RPMI8226 (cell line): ENCODE data around the gene CLSTN2.

ENCODE experiments used
- DNase-seq: peaks from one replicate; pipeline ENCODE4 v3.0.0-alpha.2; 2015

Gene CLSTN2

DNA sequence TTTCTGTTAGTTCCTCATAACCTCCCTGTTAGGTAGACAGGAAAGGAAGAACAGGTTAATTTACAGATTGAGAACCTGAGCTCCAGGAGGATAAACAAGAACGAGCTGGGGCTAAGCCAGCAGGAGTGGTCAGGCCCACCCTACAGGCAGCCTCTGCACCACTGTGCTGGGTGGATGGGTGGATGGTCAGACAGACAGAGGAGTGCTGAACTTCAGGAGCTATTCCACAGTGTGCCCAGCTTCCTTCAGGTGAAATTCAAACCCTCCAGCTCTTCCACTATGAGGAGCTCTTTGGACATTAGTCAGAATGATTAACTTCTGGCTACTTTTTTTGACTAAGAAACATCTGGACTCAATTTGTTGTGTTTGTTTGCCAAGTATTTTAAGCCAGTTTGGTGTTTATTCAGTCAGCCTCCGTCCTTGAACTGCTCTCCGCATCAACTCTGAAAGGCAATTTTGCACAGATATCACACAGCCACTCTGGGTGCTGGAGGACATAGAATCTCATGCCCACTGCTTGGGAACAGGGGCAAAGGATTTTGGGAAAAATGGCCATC, 361.9 kb downstream of the CLSTN2 start:
- no peak for DNase-seq

GRCh38 chr3:140298043-140298442, 363.1 kb downstream of the CLSTN2 start:
- DNase-seq: no peak

- no peak for DNase-seq
These were observed 363.6 kb downstream of the CLSTN2 start for GRCh38 chr3:140298569-140299070.

DNA sequence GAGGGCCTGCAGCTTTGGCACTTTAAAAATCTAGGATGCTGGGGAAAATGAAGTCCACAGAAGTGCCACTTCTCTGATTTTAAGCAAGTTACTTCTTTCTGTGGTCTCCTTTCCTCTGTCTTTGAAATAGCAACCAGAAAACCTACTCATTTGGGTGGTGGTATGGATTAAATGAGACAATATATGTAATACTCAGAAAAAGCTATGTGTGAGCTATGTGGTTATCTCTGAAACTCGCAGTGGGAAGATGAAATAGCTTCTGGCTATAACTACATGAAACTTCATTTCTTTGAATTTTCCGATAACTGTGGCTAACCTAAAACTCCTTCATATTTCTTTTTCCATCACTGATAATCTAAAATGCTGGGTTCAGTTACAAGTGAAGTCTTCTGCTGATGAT, 368.9 kb downstream of the CLSTN2 start:
- DNase-seq: no peak

GRCh38 chr3:140308535-140308934, 373.6 kb downstream of the CLSTN2 start:
- no peak for DNase-seq

DNA sequence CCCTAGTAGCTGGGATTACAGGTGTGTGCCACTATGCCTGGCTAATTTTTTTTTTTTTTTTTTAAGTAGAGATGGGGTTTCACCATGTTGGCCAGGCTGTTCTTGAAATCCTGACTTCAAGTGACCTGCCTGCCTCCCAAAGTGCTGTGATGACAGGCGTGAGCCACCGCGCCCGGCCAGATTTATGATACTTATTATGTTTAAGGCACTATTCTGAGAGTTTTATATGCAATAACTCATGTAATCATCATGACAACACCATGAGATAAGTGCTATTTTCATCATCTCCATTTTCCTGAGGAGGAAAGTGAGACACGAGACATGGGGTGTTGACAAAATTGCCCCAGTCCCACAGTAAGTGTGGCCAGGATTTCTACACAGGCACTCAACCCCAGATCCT, 376.4 kb downstream of the CLSTN2 start:
- DNase-seq: no peak

DNA sequence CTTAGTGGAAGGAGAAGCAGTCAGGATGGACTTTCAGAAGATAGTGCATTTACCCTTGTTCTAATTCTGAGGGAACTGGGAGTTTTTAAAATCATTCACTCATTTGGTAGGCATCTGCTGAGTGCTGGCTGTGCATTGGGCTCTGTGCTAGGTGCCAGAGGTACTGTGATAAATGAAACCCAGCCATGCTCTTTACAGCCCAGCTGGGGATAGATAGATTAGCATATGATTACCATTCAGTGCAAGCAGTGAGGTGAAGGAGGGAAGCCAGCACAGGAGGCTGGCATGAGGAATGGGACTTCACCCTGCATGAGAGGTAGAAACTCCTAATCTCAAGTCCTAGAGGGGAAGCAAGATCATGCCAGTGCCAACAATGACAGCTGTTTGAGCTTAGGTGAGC, 381.0 kb downstream of the CLSTN2 start:
- DNase-seq: no peak

DNA sequence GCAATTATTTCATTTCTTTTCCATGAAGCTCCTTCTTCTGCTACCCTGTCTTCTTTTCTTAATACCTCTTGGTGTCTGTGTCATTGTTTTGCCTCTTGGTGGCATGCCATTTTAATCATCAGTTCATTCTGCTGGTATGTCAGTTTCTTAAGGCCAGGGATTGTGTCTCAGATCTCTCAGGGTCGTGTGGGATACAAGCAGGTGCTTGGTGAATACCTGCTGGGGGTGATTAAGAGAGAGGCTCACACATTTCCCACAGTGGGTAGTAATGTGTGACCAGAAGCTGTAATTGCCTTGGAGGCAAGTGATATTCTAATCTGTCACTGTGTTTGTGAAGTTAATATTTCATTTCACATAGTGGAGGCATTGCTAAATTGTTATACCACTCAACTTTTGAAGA, 381.5 kb downstream of the CLSTN2 start:
- no peak for DNase-seq

- no peak for DNase-seq
These were observed 381.9 kb downstream of the CLSTN2 start for GRCh38 chr3:140316868-140317400.

DNA sequence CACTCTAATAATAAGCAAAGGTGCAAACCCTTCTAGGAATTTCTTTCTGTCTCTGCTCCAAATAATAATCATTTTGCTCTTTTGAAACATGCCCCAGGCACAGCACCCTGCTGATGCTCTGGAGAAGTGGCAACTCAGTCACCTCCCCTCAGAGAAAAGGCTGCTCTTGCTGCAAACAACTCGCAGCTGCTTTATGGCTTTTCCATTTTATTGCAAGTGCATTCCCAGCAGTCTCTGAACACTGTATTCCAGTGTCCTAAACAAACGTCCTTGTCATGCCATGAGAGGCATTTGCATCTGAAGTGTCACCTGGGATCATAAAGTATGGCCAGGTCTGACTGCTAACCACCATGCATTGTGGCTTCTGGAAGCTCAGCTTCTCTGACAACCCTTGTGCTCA, 384.8 kb downstream of the CLSTN2 start:
- DNase-seq: no peak

DNA sequence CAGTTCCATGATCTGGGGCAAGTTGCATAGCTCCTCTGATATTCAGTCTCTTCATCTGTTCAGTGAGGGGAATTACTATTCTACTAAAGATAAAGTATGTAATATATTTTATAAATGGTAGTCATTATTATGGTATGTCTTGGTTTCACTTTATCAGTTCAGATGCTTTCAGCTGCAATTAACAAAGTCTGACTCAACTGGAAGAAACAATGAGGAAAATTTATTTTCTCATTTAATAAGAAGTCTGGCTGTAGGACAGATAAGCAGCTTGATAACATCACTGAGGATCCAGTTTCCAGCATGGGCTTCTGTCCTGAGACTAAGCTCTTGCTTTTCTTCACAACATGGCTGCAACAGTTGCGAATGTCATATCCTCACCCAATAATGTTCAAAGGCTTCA, 388.6 kb downstream of the CLSTN2 start:
- DNase-seq: no peak

DNA sequence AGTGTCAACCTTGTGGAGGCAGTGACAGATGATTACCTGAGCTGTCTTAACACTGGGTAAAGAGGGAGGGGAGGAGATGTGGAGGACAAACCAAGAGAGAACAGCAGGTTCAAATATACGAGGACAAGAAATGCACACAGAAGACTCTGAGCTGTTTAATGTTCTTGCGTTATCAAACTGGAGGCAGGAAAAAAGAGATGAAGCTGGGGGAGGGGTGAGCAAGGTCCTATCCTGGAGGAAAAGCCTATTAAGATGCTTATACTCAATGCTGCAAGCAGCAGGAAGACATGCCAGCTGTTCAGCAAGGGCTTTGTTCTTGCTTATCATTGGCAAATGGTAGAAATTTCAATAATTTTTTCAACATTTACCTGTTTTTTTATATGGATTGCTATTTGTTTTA, 397.1 kb downstream of the CLSTN2 start:
- DNase-seq: no peak

DNA sequence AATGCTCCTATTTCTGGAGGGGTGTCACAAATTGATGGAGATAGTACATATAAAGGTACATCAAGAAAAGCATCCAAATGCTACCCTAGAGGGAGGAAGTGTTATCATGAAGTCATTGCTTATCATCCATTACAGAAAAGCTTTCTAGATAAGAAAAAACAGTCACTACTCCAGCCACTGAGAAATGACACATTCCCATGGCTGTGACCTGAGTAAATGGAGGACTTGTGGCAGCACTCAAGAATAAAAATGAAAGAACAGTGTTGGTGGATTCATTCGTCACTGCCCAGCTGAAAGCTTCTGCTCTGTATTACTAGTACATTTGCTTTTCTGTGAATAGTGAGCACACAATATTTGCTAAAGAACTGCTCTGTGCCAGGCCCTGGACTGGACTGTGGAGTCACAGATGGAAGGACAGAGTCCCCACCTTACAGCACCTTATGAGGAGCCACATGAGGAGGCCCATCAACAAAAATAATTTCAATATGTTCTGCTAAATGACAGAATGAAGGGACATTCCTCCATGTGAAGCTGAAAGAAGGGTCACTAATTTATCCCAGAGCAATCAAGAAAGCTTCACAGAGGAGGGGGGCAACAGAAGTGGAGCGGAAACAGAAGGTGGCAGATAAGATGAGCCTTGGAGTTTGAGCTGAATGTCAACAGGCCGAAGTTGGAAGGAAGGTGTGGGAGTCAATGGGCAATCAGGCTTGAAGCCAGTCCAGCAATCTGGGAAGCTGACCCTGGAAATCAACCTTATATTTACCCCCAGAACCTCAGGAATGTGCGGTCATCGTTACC, 399.3 kb downstream of the CLSTN2 start:
- no peak for DNase-seq

- DNase-seq: no peak
These were observed 401.5 kb downstream of the CLSTN2 start for GRCh38 chr3:140336465-140336864.

DNA sequence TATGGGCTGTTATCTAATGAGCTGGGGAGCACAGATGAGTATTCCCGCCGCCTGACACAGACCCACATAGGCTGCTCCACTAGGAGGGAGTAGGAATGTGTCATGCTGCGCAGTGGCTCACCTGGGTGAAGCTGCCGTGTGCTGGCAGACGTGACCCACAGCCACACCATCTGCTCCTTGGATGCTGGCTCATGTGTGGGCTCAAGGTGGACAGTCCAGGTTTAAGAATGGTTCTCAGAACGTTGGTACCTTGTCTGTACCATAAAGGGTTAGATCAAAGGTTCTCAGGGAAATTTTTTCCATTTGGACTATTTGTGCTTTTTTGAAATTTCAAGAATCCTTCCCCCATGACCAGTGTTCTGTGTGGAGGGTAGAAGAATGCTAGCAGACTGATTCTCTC, 403.9 kb downstream of the CLSTN2 start:
- DNase-seq: no peak

DNA sequence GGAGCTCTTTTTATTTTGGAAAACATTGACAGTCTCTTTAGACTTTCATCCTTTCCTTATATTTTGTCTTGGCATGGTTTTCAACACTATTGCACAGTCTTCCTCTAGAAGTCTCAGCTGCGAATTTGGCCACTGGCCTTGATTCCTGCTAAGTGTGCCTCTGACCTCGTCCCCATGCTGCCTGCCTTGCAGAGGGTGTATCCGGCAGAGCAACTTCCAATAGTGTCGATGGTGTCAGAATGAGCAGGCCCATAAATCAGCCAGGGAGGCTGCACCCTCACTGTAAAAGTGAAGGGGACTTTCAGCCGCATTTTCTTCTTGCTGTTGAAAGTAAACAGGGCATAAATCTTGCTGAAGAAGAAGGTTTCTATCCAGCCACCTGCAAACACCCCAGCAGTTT, 406.2 kb downstream of the CLSTN2 start:
- DNase-seq: peak; percentile 14

DNA sequence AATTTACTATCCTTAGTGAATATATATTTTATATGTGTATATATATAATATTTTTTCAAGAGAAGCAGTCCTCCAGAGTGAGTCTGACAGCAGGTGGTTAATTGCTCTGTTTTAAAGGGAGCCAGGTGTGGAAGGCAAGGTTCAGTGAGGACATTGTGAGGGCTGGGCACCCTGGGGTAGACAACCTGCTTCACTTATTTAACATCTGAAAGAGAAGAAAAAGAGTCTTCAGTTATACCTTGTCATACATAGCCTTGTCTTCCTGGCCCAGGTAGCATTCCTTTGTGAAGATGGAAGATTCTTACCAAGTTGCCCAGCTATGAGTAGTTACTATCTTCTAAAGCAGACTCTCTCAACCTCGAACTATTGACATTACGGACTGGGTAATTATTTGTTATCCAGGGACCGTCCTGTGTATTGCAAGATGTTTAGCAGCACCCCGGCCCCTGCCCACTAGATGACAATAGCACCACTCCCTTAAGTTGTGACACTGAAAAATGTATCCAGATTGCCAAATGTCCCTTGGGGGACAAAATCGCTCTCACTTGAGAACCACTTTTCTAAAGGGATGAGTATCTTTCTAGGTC, 406.9 kb downstream of the CLSTN2 start:
- no peak for DNase-seq

- DNase-seq: no peak
These were observed 407.7 kb downstream of the CLSTN2 start for GRCh38 chr3:140342668-140343067.

DNA sequence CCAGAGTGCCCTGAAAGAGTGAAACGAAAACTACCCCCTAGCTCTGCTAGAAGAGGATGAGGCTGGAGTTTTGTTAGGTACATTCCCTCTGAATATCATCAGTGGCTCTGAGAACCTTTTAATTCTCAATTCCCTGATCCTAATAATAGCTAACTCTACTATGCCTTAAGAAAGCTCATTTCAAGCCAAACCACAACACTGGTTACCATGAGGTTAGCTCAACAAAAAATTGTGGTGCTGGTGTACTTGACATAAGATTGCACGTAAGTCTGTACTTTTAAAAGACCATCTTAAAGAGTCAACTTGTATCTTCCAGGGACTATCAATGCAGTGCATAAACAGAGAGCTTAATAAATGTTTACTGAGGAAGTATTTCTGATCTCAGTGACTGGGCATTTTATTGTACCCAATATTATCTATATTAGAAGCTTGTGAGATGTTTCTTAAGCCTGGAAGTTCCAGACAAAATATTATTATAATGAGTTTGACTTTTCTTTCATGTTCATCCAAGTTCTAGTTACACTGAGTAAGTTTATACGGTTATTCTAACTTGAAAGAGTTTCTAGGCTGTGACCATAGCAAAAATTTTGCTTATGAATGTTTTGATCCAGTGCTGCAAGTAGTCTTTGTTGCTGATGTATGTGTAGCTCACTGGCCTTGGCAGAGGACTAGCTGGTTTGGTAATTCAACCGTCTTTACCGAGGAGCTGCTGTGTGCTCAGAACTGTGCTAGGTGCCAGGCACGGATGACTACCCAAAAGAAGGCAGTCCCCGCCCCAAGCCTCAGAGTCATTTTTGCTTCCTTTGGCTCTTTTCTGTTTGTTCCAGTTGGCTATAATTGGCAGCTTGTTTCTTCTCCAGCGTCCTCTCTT, 408.5 kb downstream of the CLSTN2 start:
- no peak for DNase-seq

GRCh38 chr3:140344082-140344454, 409.1 kb downstream of the CLSTN2 start:
- peak; percentile 4 for DNase-seq

DNA sequence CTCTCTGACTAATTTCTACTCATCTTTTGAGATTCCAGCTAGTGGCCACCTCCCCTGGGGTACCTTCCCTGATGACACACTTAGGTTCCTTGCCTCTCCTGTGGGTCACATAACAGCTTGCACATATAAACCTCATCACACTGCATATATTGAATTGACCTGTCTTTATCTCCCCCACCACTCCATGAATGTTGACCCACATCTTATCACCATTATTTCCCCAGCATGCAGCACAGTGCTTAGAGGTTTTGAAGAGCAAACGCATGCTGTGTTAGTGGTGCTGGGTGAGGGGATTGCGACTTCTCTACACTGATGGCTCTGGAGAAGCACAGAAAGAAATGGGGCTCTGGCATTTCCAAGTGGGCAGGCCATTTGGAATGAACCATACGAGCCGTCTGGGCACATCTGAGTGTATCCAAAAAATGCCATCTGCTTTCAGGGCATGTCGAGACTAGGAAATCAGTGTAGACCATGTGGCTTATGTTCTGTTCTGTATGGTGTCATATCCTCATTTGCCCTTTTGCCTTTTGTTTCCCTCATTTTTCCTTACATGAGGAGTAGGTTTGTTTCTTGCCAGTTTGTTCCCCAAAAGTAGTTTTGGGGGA, 409.7 kb downstream of the CLSTN2 start:
- no peak for DNase-seq

DNA sequence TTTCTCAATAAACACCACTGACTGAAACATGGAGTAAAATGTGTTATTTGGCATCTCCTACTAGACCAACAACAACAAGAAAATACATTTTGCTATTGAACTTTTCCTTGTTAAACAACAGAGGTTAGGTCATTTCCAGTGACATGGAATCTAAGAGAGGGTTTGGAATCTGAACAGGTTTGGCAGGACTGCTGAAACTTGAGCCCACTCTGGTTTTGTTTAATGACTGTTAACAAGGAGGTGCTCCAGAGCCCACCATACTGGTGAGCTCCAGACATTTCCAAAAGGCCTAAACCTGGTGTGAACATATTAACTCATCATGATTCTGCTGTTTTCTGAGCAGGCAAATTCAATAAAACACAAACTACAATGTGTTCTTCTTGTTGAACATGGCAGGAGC, 412.2 kb downstream of the CLSTN2 start:
- DNase-seq: no peak

DNA sequence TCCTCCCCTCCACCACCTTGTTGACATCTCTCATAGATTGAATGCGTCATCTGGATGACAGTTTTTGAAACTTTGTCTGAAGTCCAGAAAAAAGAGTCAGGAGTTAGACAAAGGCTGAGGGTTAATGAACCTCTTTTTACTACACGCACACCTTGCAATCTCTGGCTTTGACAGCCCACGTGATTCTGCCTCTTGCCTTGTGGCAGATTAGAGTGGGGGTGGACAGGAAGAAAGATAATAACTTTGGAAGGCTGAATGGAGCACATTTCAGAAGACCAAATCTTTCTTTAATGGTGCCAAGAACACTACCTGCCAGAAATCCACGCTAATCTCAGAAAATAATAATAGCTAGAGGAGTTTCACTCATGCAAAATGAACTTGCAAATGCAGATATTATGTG, 415.0 kb downstream of the CLSTN2 start:
- no peak for DNase-seq
